Tibial artery (tissue), 4 donors: ENCODE measurements around the gene SLC9C1.

Experiments
- DNase-seq, 2 donors: peaks; one replicate each; pipeline ENCODE4 v3.0.0-alpha.2; 2019
- H3K27ac ChIP-seq, 2 donors: fragments of 200-600 bp; sonication (generic) in 1 of 2; 1 replicate in 1 of 2; 2 replicates in 1 of 2; pipeline ENCODE4 v1.5.1; 2018 to 2019; ENCODE audit warnings: mild to moderate bottlenecking in 1 of 2
- H3K27me3 ChIP-seq, 2 donors: fragments of 200-600 bp; sonication (generic) in 1 of 2; one replicate each; pipeline versions ENCODE4 v1.5.1 to v1.6.0; 2016 to 2019
- H3K36me3 ChIP-seq, 3 donors: fragments of 200-600 bp; sonication (generic) in 2 of 3; one replicate each; pipeline ENCODE4 v1.5.1; 2016 to 2019; ENCODE audit warnings: mild to moderate bottlenecking in 2 of 3
- H3K4me1 ChIP-seq, 4 donors: fragments of 200-600 bp; sonication (generic) in 2 of 4; 1 replicate in 3 of 4; 2 replicates in 1 of 4; pipeline ENCODE4 v1.5.1; 2016 to 2019
- H3K4me3 ChIP-seq, 2 donors: fragments of 200-600 bp; sonication (generic) in 1 of 2; 1 replicate in 1 of 2; 2 replicates in 1 of 2; pipeline ENCODE4 v1.5.1; 2018 to 2019; ENCODE audit warnings: mild to moderate bottlenecking in 2 of 2
- H3K9me3 ChIP-seq, 3 donors: fragments of 200-600 bp; sonication (generic) in 1 of 3; one replicate each; pipeline ENCODE4 v1.5.1; 2016 to 2019
- intact Hi-C: fragments of 100-400 bp; cut with DNase I; formaldehyde crosslinking; loops from one replicate; pipeline ENCODE4 v1.15.0; 2023; ENCODE audit warnings: low total_unique reads
- TF ChIP-seq, protein P1 (sequence below), 2 experiments: fragments of 200-600 bp in 1 of 2; fragments of 450-650 bp in 1 of 2; IDR thresholded peaks; one replicate each; pipeline ENCODE4 v1.5.1; 2017 to 2019; ENCODE audit warnings: antibody characterized with exemption in 2 of 2, mild to moderate bottlenecking in 1 of 2, moderate library complexity in 1 of 2

SLC9C1 gene

DNA sequence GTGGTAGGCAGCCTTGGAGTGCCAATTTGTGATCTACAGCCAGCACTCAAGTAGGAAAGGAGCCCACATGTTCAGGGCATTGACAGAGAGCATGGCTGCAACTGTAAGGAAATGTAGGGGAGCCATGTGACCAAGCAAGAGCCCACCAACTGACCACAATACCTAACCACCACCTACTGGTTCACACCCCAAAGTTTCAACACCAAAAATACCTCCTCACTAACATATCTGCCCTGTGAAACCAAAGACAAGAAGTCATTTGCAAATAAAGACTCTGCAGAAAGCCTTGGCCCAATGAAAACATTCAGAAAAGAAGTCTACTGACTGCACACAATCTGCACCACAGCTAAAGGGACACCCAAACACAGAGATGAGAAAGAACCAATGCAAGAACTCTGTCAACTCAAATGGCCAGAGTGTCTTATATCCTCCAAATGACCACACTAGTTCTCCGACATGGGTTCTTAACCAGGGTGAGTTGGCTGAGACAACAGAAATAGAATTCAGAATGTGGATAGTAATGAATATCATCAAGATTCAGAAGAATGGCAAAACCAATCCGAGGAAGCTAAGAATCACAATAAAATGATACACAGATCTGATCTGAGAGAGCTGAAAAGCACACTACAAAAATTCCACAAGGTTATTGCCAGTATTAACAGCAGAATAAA is 40.6 kb downstream of the SLC9C1 start:
- TF ChIP-seq, protein P1, sequence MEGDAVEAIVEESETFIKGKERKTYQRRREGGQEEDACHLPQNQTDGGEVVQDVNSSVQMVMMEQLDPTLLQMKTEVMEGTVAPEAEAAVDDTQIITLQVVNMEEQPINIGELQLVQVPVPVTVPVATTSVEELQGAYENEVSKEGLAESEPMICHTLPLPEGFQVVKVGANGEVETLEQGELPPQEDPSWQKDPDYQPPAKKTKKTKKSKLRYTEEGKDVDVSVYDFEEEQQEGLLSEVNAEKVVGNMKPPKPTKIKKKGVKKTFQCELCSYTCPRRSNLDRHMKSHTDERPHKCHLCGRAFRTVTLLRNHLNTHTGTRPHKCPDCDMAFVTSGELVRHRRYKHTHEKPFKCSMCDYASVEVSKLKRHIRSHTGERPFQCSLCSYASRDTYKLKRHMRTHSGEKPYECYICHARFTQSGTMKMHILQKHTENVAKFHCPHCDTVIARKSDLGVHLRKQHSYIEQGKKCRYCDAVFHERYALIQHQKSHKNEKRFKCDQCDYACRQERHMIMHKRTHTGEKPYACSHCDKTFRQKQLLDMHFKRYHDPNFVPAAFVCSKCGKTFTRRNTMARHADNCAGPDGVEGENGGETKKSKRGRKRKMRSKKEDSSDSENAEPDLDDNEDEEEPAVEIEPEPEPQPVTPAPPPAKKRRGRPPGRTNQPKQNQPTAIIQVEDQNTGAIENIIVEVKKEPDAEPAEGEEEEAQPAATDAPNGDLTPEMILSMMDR (IDR thresholded peaks at IDR 0.05), result no peak
- no peaks in the 10 kb centered on the region for H3K4me1 ChIP-seq
- peaks cover 0 to 3% (median 0%) of the 10 kb centered on the region in 3 donors for H3K9me3 ChIP-seq
- H3K27me3 ChIP-seq, result no peaks in the 10 kb centered on the region
- H3K4me3 ChIP-seq, result no peak overlapping the region
- intact Hi-C loops, result no loop called here
- DNase-seq, result no peak
- no peaks in the 10 kb centered on the region for H3K36me3 ChIP-seq
- H3K27ac ChIP-seq, result no peak overlapping the region

DNA sequence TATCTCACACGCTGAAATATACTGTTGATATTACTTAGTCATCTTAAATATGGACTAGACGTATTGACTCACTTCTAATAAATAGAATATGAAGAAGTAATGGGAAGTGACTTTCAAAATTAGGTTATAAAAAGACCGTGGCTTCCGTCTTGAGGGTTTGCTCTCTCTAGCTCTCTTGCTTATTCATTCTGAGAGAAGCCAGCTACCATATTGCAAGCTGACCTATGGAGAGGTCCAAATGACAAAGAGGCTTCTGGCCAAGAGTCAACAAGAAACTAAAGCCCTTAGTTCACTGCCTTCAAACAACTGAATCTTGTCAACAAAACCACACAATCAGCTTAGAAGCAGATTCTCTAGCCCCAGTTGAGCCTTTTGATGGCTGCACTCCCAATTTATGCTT is 46.1 kb downstream of the SLC9C1 start:
- no peak for DNase-seq
- intact Hi-C loops, result no loop called here

DNA sequence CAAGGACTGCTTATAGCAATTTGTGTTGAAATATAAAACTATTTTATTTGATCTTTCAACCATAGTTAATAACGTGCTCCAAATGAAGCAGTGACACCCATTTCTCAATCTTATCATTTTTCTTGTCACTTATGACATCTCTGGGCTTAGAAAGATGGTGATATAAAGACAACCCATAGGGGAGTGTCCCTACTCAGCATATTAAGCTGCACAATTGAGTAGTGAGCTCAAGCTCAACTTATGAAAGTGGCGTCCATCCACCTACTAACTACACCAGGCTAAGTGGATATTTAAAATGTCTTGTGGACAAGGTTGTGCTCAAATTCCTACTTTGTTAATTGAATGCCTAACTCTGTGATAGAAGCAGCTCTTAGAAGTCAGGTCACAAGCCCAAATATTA is 46.7 kb downstream of the SLC9C1 start:
- Histone ChIP-seq H3K36me3 (no peaks in the 10 kb centered on the region), H3K4me1 (no peaks in the 10 kb centered on the region), H3K4me3 (no peak overlapping the region), H3K27me3 (no peaks in the 10 kb centered on the region), H3K9me3 (no peaks in the 10 kb centered on the region), H3K27ac (no peak overlapping the region)
- TF ChIP-seq, protein P1 (IDR thresholded peaks at IDR 0.05), result no peak
- intact Hi-C loops, result no loop called here
- no peak for DNase-seq

More for the DNA sequence above, 46.1 kb downstream of the SLC9C1 start:
- Histone ChIP-seq H3K4me1 (no peaks in the 10 kb centered on the region), H3K4me3 (no peak overlapping the region), H3K27ac (no peak overlapping the region), H3K9me3 (no peaks in the 10 kb centered on the region), H3K36me3 (no peaks in the 10 kb centered on the region), H3K27me3 (no peaks in the 10 kb centered on the region)
- TF ChIP-seq, protein P1 (IDR thresholded peaks at IDR 0.05), result no peak

DNA sequence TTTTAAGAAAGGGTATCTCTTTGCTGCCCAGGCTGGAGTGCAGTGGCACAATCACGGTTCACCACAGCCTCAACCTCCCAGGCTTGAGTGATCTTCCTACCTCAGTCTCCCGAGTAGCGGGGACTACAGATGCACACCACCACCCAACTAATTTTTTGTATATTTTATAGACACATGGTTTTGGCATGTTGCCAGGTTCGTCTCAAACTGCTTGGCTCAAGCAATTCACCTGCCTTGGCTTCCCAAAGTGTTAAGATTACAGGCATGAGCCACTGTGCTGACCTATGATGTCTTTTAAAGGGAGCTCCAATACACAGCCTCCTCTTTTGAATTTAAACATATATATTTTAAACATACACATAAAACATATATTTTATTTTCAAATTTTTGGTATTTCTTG is 60.9 kb downstream of the SLC9C1 start:
- Histone ChIP-seq H3K36me3 (no peaks in the 10 kb centered on the region), H3K27ac (no peak overlapping the region), H3K4me3 (no peak overlapping the region), H3K4me1 (no peaks in the 10 kb centered on the region), H3K27me3 (no peaks in the 10 kb centered on the region), H3K9me3 (no peaks in the 10 kb centered on the region)
- intact Hi-C loops, result no loop called here
- TF ChIP-seq, protein P1 (IDR thresholded peaks at IDR 0.05), result no peak
- no peak for DNase-seq

DNA sequence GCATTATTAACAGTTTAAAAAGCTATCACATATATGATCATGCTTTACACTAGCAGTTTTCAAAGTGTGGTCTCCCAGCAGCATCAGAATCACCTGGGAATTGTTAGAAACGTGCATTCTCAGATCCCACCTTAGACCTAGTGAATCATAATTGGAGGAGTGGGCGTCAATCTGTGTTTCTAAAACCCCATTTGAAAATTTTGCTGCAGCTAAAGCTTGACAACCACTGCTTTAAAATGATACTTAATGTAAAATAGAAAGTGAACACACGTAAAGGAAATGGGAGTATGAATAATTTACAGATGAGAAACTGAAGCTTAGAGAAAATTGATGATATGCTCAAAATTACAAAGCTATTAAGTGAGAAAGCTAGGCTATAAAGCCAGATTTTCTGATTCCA is 62.3 kb downstream of the SLC9C1 start:
- H3K4me1 ChIP-seq, result no peaks in the 10 kb centered on the region
- no peaks in the 10 kb centered on the region for H3K36me3 ChIP-seq
- intact Hi-C loops, result no loop called here
- H3K4me3 ChIP-seq, result no peak overlapping the region
- peaks cover 0 to under 1% (median 0%) of the 10 kb centered on the region in 3 donors for H3K9me3 ChIP-seq
- H3K27ac ChIP-seq, result no peak overlapping the region
- DNase-seq, result no peak
- no peaks in the 10 kb centered on the region for H3K27me3 ChIP-seq
- TF ChIP-seq, protein P1 (IDR thresholded peaks at IDR 0.05), result no peak

DNA sequence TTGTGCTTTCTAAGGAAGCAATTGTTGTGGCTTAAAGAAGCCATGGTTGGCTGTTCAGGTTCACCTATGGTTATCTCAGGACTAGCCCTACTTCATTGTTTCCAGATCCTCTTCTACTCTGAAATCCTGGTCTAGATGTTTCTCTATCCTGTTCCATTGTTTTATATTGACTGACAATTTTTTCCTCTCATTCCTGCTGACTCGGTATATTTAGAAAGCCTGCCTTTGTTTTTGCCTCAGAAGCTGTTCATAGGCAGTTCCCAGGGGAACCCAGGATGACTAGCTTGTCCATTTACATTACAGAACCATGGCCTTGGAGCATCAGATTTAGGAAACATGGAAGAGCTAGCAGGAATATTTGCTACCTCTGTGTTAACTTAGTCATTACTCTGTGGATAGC is 64.0 kb downstream of the SLC9C1 start:
- H3K4me3 ChIP-seq, result no peak overlapping the region
- no peak overlapping the region for H3K27ac ChIP-seq
- DNase-seq, result no peak
- no peaks in the 10 kb centered on the region for H3K27me3 ChIP-seq
- H3K36me3 ChIP-seq, result no peaks in the 10 kb centered on the region
- no peaks in the 10 kb centered on the region for H3K4me1 ChIP-seq
- intact Hi-C loops, result no loop called here
- TF ChIP-seq, protein P1 (IDR thresholded peaks at IDR 0.05), result no peak
- H3K9me3 ChIP-seq, result peaks cover 0 to 14% (median 10%) of the 10 kb centered on the region in 3 donors
